HL-60 (cell line): ENCODE measurements around the gene CDC42EP3.

Experiments
- GABPA ChIP-seq: IDR thresholded peaks from 2 replicates; pipeline ENCODE4 v1.6.1; 2012; ENCODE audit warnings: low read depth
- POLR2AphosphoS5 ChIP-seq: IDR thresholded peaks from 2 replicates; pipeline ENCODE4 v1.6.1; 2012; ENCODE audit warnings: low read depth
- REST ChIP-seq: IDR thresholded peaks from 2 replicates; pipeline ENCODE4 v1.6.1; 2012; ENCODE audit warnings: low read depth; ENCODE audit not compliant: insufficient replicate concordance
- SPI1 ChIP-seq: IDR thresholded peaks from 2 replicates; pipeline ENCODE4 v1.6.1; 2012; ENCODE audit warnings: low read depth, mild to moderate bottlenecking, borderline replicate concordance
- TF ChIP-seq, protein P1 (sequence below): IDR thresholded peaks from one replicate; pipeline ENCODE4 v1.5.1; 2011; ENCODE audit warnings: low read length, control low read depth, inconsistent platforms; ENCODE audit not compliant: insufficient read depth

- no peak for TF ChIP-seq REST
- TF ChIP-seq, protein P1, sequence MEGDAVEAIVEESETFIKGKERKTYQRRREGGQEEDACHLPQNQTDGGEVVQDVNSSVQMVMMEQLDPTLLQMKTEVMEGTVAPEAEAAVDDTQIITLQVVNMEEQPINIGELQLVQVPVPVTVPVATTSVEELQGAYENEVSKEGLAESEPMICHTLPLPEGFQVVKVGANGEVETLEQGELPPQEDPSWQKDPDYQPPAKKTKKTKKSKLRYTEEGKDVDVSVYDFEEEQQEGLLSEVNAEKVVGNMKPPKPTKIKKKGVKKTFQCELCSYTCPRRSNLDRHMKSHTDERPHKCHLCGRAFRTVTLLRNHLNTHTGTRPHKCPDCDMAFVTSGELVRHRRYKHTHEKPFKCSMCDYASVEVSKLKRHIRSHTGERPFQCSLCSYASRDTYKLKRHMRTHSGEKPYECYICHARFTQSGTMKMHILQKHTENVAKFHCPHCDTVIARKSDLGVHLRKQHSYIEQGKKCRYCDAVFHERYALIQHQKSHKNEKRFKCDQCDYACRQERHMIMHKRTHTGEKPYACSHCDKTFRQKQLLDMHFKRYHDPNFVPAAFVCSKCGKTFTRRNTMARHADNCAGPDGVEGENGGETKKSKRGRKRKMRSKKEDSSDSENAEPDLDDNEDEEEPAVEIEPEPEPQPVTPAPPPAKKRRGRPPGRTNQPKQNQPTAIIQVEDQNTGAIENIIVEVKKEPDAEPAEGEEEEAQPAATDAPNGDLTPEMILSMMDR: no peak
- TF ChIP-seq SPI1: no peak
- no peak for TF ChIP-seq POLR2AphosphoS5
- no peak for TF ChIP-seq GABPA
These were observed 40.7 kb downstream of the CDC42EP3 start for GRCh38 chr2:37630776-37631175.
